H9 (cell line): ENCODE data around the gene MFN2. TPM values are rescaled to one million over a fixed set of nuclear protein-coding genes. Genes with fewer than 3 reads are reported as not detected.

Source experiments
- DNase-seq: peaks from one replicate; pipeline ENCODE4 v3.0.0-alpha.2; 2017
- H2AFZ ChIP-seq: one replicate; pipeline ENCODE4 v1.6.1; 2013; ENCODE audit warnings: mild to moderate bottlenecking, low read length, control low read depth, moderate library complexity
- H2AK5ac ChIP-seq: 2 replicates; pipeline ENCODE4 v1.6.1; 2013; ENCODE audit warnings: low read length, control low read depth, mixed read lengths; ENCODE audit not compliant: insufficient read length
- H2BK120ac ChIP-seq: one replicate; pipeline ENCODE4 v1.6.1; 2013; ENCODE audit warnings: low read depth, mild to moderate bottlenecking, low read length, control low read depth, inconsistent platforms; ENCODE audit not compliant: poor library complexity, severe bottlenecking
- H2BK12ac ChIP-seq: 2 replicates; pipeline ENCODE4 v1.6.1; 2013; ENCODE audit warnings: low read length, control low read depth, mixed read lengths, low read depth; ENCODE audit not compliant: insufficient read length
- H2BK15ac ChIP-seq: 2 replicates; pipeline ENCODE4 v1.6.1; 2013; ENCODE audit warnings: low read depth, low read length, control low read depth
- H2BK20ac ChIP-seq: one replicate; pipeline ENCODE4 v1.6.1; 2013; ENCODE audit warnings: low read depth, mild to moderate bottlenecking, low read length, control low read depth, inconsistent platforms; ENCODE audit not compliant: poor library complexity, severe bottlenecking
- H2BK5ac ChIP-seq: 2 replicates; pipeline ENCODE4 v1.6.1; 2013; ENCODE audit warnings: low read length, control low read depth, mixed read lengths; ENCODE audit not compliant: insufficient read length
- H3K14ac ChIP-seq: 2 replicates; pipeline ENCODE4 v1.6.1; 2013; ENCODE audit warnings: low read length, control low read depth; ENCODE audit not compliant: insufficient read depth
- H3K18ac ChIP-seq: 2 replicates; pipeline ENCODE4 v1.6.1; 2013; ENCODE audit warnings: low read depth, mild to moderate bottlenecking, mixed read lengths, low read length, control low read depth; ENCODE audit not compliant: insufficient read length
- H3K23ac ChIP-seq: 2 replicates; pipeline ENCODE4 v1.6.1; 2013; ENCODE audit warnings: low read length, control low read depth, mixed read lengths, low read depth; ENCODE audit not compliant: insufficient read length
- H3K23me2 ChIP-seq: 2 replicates; pipeline ENCODE4 v1.6.1; 2013; ENCODE audit warnings: low read depth, mild to moderate bottlenecking, mixed read lengths, low read length, control low read depth; ENCODE audit not compliant: insufficient read length, poor library complexity, severe bottlenecking
- H3K27ac ChIP-seq: 2 replicates; pipeline ENCODE4 v1.5.1; 2013; ENCODE audit warnings: low read length, control low read depth, mixed read lengths, low read depth; ENCODE audit not compliant: insufficient read length
- H3K27me3 ChIP-seq: 2 replicates; pipeline ENCODE4 v1.6.1; 2013; ENCODE audit warnings: low read length, control low read depth, inconsistent platforms; ENCODE audit not compliant: insufficient read depth
- H3K4ac ChIP-seq: 2 replicates; pipeline ENCODE4 v1.6.1; 2013; ENCODE audit warnings: low read depth, mild to moderate bottlenecking, control low read depth, inconsistent platforms, low read length, moderate library complexity
- H3K4me1 ChIP-seq: 2 replicates; pipeline ENCODE4 v1.6.1; 2013; ENCODE audit warnings: low read length, control low read depth, inconsistent platforms; ENCODE audit not compliant: insufficient read depth
- H3K4me2 ChIP-seq: 2 replicates; pipeline ENCODE4 v1.6.1; 2013; ENCODE audit warnings: low read length, control low read depth, mixed read lengths; ENCODE audit not compliant: insufficient read length, insufficient read depth
- H3K56ac ChIP-seq: 2 replicates; pipeline ENCODE4 v1.6.1; 2013; ENCODE audit warnings: low read depth, mild to moderate bottlenecking, mixed read lengths, low read length, control low read depth; ENCODE audit not compliant: insufficient read length
- H3K79me1 ChIP-seq: 2 replicates; pipeline ENCODE4 v1.6.1; 2013; ENCODE audit warnings: low read depth, mild to moderate bottlenecking, moderate library complexity, low read length, control low read depth, inconsistent platforms; ENCODE audit not compliant: insufficient read depth, poor library complexity, severe bottlenecking
- H3K79me2 ChIP-seq: 2 replicates; pipeline ENCODE4 v1.6.1; 2013; ENCODE audit warnings: low read length, control low read depth, inconsistent platforms; ENCODE audit not compliant: insufficient read depth
- H3K9ac ChIP-seq: 2 replicates; pipeline ENCODE4 v1.6.1; 2013; ENCODE audit warnings: low read length, control low read depth, mixed read lengths; ENCODE audit not compliant: insufficient read length; ENCODE audit errors: extremely low read depth
- H3K9me3 ChIP-seq: one replicate; pipeline ENCODE4 v1.6.1; 2013; ENCODE audit warnings: low read depth, low read length, inconsistent platforms; ENCODE audit not compliant: control insufficient read depth
- H3T11ph ChIP-seq: one replicate; pipeline ENCODE4 v1.6.1; 2013; ENCODE audit warnings: mild to moderate bottlenecking, low read length, control low read depth, inconsistent platforms
- H4K20me1 ChIP-seq: one replicate; pipeline ENCODE4 v1.6.1; 2013; ENCODE audit not compliant: control insufficient read depth, insufficient read length, insufficient read depth
- H4K5ac ChIP-seq: 2 replicates; pipeline ENCODE4 v1.6.1; 2013; ENCODE audit warnings: low read depth, mild to moderate bottlenecking, mixed read lengths, low read length, control low read depth; ENCODE audit not compliant: insufficient read length
- H4K8ac ChIP-seq: replicated peaks from 2 replicates; pipeline ENCODE4 v1.6.1; 2013; ENCODE audit warnings: low read length, control low read depth, mixed read lengths, low read depth; ENCODE audit not compliant: insufficient read length
- H4K91ac ChIP-seq: 2 replicates; pipeline ENCODE4 v1.6.1; 2013; ENCODE audit warnings: low read depth, mild to moderate bottlenecking, moderate library complexity, mixed read lengths, low read length, control low read depth; ENCODE audit not compliant: insufficient read length
- H3K27ac Mint-ChIP-seq, 3 experiments: 2 replicates in 2 of 3; 3 replicates in 1 of 3; pipeline ENCODE4 v1.8.0; 2020 to 2021; ENCODE audit warnings: mixed read lengths in 3 of 3, mild to moderate bottlenecking in 1 of 3, moderate library complexity in 1 of 3
- H3K27me3 Mint-ChIP-seq: 2 replicates; pipeline ENCODE4 v1.8.0; 2021; ENCODE audit warnings: low read depth, mild to moderate bottlenecking, moderate library complexity, mixed read lengths
- H3K36me3 Mint-ChIP-seq, 3 experiments: 2 replicates in 2 of 3; 3 replicates in 1 of 3; pipeline ENCODE4 v1.8.0; 2020 to 2021; ENCODE audit warnings: low read depth in 3 of 3, mixed read lengths in 3 of 3; ENCODE audit not compliant: insufficient read depth in 1 of 3
- H3K4me1 Mint-ChIP-seq, 2 experiments: 2 replicates each; pipeline ENCODE4 v1.8.0; 2020; ENCODE audit warnings: mixed read lengths in 2 of 2
- H3K4me3 Mint-ChIP-seq, 2 experiments: 2 replicates in 1 of 2; 3 replicates in 1 of 2; pipeline ENCODE4 v1.8.0; 2020 to 2021; ENCODE audit warnings: mild to moderate bottlenecking in 2 of 2, mixed read lengths in 2 of 2, moderate library complexity in 1 of 2
- H3K9me3 Mint-ChIP-seq, 2 experiments: 2 replicates in 1 of 2; 3 replicates in 1 of 2; pipeline ENCODE4 v1.8.0; 2020; ENCODE audit warnings: mild to moderate bottlenecking in 2 of 2, mixed read lengths in 2 of 2, moderate library complexity in 1 of 2
- WGBS: extraction: QIAGEN DNeasy Blood & Tissue Kit; methylation state at CpG from one replicate; pipeline ENCODE4 v1.1.7; 2013; ENCODE audit warnings: missing lambda C conversion rate, low lambda C conversion rate, mixed read lengths; ENCODE audit not compliant: insufficient read length; ENCODE audit errors: extremely low coverage; 5-methylcytosine and 5-hydroxymethylcytosine counted together
- total RNA-seq: library from RNA; stranded (reverse); gene quantifications from 2 replicates; pipeline ENCODE4 v1.2.1, GENCODE V29; 2021
- TF ChIP-seq, protein P1 (sequence below): fragments of 200-600 bp; sonication (generic); conservative IDR thresholded peaks from 3 replicates; pipeline ENCODE4 v1.8.0; 2021; ENCODE audit warnings: antibody characterized with exemption, mild to moderate bottlenecking

Gene MFN2
- total RNA-seq, 1 experiment from 2014 or later, result 61.4 TPM

DNA sequence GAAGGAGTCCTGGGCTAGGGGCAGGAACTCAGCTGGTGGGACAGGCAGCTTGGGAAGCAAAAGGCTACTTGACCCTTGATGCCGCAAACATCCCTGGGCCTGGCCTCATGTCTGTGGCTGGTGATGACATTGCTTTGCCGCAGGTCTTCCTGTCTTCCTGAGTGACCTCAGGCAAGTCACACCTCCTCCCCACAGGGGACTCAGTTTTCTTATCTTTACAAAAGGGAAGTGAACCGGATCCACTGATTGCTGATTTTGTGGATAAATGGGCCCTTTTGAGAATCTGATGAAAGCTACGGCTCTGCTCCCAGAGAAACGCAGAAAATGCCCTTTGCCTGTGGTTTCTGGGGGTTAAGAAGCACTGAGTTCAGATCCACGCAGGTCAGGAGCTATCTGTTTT, 25.0 kb upstream of the MFN2 start:
- Histone ChIP-seq H3K79me1 (no peaks in the 10 kb centered on the region), H3K4me1 (no peaks in the 10 kb centered on the region), H3K18ac (no peak overlapping the region), H3K4ac (no peak overlapping the region), H3K9ac (no peak overlapping the region), H3K56ac (no peak overlapping the region), H4K8ac (no peak overlapping the region), H3K27ac (no peak overlapping the region), H3K4me2 (no peak overlapping the region), H3K23ac (no peak overlapping the region), H2BK5ac (no peak overlapping the region), H4K5ac (no peak overlapping the region), H3T11ph (no peak overlapping the region), H2BK15ac (no peak overlapping the region), H4K20me1 (no peaks in the 10 kb centered on the region), H3K79me2 (no peaks in the 10 kb centered on the region), H2BK20ac (no peak overlapping the region), H2AK5ac (no peak overlapping the region), H3K14ac (no peak overlapping the region), H3K27me3 (no peaks in the 10 kb centered on the region), H2BK120ac (no peak overlapping the region), H3K23me2 (no peaks in the 10 kb centered on the region), H4K91ac (no peak overlapping the region), H2BK12ac (no peak overlapping the region), H3K9me3 (no peaks in the 10 kb centered on the region), H2AFZ (no peak overlapping the region)
- TF ChIP-seq, protein P1, sequence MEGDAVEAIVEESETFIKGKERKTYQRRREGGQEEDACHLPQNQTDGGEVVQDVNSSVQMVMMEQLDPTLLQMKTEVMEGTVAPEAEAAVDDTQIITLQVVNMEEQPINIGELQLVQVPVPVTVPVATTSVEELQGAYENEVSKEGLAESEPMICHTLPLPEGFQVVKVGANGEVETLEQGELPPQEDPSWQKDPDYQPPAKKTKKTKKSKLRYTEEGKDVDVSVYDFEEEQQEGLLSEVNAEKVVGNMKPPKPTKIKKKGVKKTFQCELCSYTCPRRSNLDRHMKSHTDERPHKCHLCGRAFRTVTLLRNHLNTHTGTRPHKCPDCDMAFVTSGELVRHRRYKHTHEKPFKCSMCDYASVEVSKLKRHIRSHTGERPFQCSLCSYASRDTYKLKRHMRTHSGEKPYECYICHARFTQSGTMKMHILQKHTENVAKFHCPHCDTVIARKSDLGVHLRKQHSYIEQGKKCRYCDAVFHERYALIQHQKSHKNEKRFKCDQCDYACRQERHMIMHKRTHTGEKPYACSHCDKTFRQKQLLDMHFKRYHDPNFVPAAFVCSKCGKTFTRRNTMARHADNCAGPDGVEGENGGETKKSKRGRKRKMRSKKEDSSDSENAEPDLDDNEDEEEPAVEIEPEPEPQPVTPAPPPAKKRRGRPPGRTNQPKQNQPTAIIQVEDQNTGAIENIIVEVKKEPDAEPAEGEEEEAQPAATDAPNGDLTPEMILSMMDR, result no peak
- Mint-ChIP-seq H3K27me3 (no peaks in the 10 kb centered on the region), H3K9me3 (no peaks in the 10 kb centered on the region), H3K4me1 (no peaks in the 10 kb centered on the region), H3K36me3 (peaks cover 14 to 58% (median 46%) of the 10 kb centered on the region in 3 experiments; a peak in 6 of 7 replicates), H3K4me3 (no peak overlapping the region), H3K27ac (no peak overlapping the region)
- DNase-seq, result no peak
- WGBS, result no CpG with 5 or more reads among the region's 6 CpGs
